GM19328 (cell line): ENCODE data around the gene POLRMT.

Experiments used
- ATAC-seq: cut with Tn5 transposase; IDR thresholded peaks from one replicate; pipeline ENCODE4 v1.9.1; 2021; ENCODE audit warnings: mild to moderate bottlenecking, moderate library complexity; ENCODE audit not compliant: unreplicated experiment

The POLRMT gene

DNA sequence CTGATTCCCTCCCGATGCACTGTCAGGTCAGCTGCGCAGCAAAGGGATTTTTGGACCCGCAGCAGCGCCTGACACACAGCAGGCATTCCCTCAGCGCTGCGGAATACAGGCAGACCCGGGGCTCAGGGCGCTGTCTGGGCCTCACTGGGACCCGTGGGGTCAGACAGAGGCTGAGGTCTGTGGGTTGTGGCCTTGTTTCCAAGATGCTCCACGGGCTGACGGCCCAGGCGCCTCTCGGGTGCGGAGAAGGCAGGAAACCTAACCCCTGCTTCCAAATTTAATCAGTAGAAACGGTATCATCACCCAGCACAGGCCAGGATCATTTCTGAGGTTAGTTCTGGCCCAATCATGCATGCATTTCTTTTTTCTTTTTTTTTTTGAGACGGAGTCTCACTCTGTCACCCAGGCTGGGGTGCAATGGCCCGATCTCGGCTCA, 30.4 kb upstream of the POLRMT start:
- ATAC-seq: no peak

DNA sequence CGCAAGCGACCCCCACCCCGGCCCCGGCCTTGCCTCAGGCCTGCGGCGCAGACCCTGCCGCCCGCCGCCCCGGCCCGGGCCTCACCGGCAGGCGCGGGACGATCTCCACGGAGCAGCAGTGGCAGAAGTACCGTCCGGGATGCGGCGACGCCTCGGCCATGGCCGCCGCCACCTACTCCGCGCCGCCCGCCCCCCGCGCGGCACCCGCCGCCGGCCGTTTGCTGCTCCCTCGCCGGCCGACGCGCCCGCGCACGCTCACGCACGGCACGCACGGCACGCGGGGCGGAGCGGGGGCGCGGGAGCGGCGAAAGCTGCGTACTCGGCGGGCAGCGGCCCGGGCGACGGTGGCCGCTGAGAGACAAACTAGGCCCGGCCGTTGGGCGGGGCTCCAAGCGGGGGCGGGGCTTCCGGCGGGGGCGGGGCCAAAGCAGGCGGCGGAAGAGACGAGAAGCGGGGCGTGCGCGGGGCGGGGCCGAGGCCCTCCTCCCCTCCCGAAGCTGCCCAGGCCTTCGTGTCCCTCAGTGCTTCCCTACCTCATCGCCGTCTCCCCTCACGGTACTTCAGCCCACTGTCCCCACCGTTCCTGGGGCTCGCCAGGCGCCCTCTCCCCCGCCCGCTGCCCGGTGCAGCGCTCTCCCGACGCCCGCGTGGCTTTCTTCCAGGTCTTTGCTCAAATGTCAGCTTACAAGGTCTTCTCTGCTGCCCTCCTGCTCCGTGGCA, 29.8 kb upstream of the POLRMT start, which contains the start of gene RNF126:
Gene RNF126, minus strand, starts transcription at position 253 of the 720 bp plus-strand sequence. Its CDS starts 93 bp downstream, at position 160.
- ATAC-seq: peak; percentile 64

DNA sequence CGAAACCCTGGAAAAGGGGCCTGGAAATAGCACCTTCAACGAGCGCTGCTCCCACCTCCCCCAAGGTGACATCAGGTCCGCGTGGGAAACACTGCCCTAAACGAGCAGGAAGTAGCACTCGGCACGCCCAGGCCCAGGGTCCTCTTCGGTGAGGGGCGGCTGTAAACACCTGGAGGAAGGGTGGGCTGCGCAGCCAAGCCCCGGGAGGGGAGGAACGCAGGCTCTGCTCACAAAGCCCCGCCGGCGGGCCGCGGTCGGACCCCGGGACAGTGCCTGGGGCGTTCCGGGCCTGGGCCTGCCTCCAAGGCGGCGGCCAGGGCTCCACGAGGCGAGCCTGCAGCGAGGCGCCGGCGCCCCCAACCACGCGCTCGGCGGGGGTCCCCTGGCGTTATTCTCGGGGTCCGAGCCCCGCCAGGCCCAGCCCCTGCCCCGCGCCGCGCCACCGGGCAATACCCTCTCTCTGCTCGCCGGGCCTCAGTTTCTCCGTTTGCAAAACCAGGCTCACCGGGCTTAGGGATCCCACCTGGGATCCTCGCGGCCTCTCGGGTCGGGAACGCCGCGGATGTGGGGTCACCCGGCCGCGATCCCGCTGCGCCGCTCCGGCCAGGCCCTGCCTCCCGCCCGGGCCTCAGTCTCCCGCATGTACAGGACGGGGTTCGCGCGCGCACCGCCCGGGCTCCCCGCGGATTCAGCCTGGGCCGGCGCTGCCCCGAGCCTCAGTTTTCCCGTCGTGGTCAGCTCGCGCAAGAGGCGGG, 29.0 kb upstream of the POLRMT start:
- no peak for ATAC-seq

DNA sequence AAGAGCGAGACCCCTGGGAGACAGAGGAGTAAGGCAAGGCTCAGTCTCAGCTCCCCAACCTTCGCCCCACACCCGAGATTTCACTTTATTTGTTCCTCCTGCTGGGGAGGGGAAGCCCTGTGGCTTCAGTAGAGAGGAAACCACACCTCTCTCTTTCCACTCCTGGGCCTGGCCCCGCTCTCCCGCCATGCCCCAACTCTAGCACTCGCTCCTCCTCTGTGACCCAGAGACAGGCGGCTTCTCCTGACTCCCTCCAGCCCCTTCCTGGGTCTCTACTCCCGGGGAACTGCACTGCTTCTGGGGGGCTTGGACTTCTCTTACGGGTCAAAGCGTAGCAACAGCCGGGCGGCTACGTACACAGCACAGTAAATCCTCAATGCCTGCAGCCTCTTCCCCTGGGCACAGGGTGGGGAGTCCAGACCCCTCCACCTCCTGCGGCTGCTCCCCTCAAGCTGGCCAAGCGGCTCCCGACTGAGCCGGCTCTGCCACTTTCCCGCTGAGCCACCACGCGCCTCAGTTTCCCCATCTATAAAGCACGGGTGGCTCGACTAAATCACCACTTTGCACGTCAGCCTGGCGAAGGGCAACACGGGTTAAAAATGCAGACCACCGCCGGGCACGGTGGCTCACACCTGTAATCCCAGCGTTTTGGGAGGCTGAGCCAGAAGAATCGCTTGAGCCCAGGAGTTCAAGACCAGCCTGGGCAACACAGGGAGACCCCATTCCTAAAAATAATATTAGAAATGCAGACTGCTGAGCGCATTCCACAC, 28.3 kb upstream of the POLRMT start:
- ATAC-seq: no peak

DNA sequence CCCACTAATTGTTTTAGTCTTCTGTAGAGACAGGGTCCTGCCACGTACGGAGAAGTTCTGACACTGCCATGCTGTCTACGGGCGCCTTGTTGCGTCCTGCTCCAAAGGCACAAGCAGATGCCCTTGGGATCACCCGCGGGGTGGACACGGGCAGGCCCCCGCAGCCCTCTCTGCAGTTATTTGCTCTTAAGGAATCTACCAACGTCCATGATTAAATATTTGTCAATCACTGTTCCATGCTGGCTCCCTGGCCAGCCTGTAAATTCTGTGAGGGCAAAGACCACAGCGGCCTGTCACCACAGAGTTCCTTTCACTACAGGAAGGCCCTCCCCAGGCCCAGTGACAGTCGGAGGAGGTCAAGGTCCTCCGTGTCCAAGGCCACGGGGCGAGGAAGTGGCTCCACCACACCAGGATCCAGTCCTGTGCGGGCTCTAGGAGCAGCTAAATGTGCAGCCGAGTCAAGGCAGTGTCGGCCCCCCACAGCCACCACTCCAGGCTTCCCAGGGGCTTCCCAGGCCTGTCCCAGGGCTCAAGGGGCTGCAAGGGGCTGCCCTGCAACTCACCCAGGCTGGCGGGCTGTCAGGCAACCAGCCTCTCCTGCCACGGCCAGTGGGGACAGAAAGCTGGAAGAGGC, 27.6 kb upstream of the POLRMT start:
- no peak for ATAC-seq

DNA sequence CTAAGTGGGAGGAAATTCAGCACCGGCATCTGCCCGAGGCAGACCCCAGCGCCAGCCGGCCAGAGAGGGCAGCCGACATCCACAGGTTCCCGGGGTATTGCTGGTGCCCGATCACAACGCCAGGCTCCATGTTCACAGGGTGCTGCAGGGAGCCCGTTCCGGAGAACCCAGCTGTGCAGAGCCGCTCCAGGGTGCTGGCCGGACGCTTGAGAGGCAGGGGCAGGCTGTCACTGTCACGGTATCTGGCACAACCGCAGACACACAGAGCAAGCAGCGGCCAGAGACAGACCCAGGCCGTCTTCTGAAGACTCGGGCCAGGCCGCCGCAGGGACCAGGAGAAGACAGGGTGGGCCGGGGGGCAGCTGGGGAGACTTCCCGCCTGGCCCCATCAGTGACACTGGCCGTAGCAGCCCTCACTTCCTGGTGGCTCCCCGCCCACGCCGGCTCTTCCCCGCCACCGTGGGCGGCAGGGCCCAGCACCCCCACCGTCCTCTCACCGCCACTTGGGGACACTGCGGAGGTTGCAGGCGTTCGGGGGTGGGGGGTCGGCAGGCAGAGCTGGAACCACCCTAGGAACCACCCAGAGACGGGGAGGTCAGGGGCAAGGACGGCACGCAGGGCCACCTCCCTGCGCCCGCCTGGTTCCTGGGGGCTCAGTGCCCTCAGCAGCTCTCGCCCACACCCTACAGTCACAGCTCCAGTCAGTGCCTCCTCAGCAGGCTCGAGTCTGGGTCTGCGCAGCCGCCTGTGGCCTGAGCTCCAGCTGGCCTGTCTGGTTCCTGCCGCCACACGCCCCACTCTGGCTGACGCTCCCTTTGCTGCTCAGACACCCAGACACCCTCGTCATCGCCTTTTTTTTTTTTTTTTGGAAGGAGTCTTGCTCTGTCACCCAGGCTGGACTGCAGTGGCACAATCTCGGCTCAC, 25.8 kb upstream of the POLRMT start:
- no peak for ATAC-seq

DNA sequence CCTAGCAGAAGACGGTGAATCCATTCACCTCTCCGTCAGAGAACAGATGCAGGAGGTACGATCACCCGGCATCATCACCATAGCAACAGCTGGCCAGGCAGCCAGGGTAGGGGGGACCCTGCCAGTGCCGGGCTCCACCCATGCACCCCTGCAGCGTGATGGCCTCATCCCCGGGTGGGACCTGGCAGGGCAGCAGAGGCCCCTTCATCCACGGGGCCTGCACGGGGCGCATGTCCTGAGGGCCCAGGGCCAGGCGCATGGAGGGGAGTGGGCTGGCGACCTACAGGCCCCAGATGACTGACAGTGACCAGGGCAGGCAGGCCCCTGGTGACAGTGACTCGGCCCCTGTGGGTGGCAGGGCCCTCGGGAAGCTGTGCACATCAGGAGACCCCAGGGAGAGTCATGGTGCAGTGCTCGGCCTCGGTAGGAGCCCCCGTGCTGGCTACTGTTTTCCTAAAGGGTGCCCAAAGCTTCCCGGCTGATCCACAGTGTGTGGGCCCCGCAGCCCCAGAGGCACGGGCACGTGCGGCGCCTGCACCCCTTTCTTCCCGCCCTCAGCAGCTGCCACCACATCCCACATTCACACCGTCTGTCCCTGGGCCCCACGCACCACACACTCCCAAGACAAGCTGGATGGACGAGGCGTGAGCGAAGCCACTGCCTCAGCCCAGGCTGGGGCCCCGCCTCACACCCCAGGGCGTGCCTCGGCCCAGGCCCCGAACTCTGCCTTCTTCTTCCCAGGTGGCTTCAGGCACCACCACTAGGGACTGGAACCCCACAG, 24.9 kb upstream of the POLRMT start:
- ATAC-seq: no peak

DNA sequence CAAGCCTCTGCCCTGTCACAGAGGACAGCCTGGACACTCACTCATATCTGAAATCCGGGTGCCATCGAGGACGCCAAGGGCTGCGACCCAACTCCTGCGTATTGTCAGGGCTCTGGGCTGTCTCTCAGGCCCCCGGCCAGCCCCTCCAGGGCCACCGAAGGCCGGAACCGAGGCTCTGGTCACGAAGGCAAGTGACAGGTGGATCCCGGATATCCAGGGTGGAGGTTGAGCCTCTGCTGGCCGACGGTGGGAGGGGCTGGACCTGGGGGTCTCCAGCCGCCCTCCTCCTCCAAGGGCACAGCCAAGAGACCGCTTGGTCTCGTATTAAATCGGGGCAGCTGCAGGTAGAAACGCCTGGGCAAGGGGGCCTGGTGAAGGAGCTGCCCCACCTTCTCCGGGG, 24.3 kb upstream of the POLRMT start:
- no peak for ATAC-seq

DNA sequence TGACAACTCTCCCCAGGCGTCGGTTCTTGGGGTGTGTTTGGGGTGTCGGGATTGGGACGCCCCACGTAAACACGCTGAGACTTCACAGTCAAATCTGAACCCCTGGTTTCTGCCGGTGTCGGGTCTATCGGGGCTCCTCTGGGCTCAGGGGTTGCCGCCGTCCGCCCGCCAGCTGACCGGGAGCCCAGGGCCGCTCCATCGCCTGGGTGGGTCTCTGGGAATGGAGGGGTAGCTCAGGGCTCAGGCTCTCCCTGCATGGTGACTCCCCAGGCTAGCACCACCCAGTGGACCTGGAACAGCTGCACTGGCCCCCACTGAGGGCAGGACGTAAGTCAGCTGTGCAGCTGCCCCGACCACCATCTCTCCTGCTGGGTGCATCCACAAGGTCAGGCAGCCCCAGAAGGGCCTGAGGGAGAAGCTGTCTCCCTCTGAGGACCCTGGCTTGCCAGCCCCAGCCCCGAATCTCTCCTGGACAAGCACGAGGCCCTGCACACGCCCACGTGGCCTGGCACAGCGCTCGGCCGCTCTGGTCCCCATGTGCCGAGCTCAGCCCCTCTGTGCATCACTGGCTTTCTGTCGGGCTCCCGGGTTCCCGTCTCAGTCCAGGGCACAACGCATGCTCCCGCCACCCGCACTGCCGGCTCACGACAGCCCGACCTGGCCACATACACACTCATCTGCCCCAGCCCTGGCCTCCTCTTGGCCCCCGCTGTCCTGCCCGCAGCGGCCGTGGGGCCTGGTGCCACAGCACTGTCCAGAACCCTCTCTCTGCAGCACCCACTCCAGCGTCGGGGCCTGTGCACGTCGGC, 23.6 kb upstream of the POLRMT start:
- no peak for ATAC-seq

DNA sequence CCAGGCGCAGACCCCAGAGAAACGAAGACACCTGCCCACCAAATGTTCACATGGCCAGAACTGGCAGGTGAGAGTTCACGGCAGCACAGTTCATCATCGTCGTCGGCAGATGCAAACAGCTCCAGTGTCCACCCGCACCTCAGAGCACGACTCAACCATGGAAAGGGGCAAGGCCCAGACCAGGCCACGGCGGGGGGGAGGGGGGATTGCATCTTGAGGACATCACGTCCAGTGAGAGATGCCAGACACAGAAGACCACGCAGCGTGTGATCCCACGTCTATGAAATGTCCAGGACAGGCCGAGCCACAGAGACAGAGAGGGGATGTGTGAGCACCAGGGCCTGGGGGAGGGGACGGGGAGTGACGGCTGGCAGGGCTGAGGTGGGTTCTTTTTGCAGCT, 22.4 kb upstream of the POLRMT start:
- ATAC-seq: no peak

DNA sequence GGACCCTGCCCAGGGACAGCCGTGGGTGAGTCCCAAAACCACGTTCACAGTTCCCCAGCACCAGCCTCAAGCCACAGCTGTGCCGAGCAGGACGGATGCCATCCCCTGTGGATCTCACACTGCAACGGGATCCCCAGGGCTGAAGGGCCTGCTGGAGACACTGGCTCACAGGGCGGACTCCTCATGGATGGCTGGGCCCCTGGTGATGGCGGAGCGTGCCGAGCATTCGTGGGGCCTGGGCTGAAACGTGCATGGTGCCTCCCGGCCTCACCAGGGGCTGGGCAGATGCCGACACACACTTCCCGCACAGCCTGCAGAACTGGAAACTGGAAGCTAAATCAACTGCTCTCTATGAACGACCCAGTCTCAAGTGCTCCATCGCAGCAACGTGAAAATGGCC, 20.1 kb upstream of the POLRMT start:
- ATAC-seq: no peak

DNA sequence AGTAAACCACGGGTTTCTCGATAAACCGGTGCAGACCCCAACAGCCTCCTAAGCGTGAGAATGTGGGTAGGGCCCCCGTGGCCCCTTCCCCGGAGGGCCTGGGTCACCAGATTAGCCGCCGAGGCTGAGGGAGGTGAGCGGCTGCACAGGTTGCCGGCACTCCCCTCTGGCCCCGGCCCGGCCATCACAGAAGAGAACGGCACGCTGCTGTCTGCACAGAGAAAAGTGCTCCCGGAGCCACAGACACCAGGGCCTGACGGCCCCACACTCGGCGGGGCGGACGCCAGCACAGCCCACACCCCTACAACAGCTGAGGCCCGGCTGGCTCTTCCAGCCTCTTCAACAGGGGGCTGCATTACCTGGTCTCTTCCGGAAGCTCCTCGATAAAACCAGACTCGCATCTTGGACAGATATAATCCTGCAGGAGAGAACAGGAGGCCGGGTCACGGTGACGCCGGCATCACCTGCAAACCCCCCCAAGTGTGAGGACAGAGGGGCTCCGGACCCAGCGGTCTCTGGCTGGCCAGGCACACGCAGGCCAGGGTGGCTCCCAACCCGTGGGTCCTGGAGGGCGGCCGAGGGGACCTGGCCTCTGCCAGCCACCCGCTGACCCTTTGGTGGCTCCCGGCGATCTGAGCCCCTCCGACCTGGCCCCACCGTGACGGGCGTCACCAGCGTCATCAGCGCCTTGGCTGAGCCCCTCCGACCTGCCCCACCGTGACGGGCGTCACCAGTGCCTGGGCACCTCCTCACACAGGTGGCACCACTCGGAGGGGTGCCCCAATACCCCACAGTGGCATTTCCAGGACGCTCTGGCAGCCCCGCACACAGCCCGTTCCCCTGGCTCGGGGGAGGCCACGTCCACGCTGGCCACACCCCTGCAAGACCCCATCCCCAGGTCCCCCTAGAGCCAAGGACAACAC, 19.4 kb upstream of the POLRMT start:
- ATAC-seq: no peak

DNA sequence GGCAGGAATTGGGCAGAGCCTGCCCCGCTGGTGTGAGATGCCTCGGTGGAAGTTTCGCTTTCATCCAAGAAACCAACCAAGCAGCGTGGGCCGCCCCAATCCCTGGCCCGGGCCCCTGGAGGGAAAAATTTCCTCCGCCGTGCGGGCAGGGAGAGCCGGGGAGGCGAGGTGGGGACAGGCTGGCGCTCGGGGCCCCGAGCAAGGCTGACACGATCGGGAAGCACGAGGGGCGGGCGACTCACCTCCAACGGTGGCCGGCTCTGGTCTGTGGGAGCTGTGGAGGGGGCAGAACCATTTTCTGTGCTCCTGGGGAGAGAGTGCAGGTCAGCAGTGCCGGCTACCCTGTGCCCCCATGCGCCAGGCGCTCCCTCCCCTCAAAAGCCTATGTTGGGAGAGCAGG, 18.7 kb upstream of the POLRMT start:
- ATAC-seq: no peak

DNA sequence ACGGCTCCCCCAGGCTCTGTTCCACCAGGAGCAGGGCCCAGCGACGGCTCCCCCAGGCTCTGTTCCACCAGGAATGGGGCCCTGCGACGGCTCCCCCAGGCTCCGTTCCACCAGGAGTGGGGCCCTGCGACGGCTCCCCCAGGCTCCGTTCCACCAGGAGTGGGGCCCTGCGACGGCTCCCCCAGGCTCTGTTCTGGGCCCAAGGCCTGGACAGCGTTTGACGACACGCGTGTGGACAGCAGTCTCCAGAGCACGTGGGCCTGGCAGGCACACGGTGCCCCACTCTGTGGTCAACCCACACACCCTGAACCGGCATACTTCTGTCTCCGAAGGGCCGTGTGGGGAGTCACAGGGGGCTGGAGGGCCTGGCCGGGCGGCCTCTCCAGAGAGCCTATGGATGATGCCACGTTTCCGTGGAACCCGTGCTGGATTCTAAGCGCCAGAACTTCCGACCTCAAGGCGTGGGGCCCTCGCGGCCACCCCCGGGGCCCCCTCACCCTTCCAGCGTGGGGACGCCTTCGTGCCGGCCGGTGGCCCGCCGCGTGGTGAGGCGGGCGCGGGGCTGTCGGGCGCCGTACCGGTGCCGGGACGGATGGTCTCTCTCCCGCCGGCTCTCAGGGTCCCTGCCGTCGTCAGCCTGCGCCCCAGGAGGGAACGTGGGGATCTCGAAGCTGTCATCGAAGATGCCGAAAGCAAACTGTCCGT, 17.9 kb upstream of the POLRMT start:
- ATAC-seq: no peak

DNA sequence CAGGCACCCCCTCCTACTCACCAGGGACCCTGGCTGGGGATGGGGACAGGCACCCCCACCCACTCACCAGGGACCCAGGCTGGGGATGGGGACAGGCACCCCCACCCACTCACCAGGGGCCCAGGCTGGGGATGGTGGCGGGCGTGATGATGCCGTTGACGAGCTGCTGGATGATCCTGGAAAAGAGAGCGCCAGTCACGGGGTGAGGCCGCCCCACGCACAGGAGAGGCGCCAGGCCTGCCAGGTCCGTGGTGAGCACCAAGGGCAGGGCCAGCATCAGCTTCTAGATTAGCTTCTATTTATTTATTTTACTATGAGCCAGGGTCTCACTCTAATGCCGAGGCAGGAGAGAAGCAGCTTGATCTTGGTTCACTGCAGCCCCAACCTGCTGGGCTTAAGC, 16.8 kb upstream of the POLRMT start:
- no peak for ATAC-seq

DNA sequence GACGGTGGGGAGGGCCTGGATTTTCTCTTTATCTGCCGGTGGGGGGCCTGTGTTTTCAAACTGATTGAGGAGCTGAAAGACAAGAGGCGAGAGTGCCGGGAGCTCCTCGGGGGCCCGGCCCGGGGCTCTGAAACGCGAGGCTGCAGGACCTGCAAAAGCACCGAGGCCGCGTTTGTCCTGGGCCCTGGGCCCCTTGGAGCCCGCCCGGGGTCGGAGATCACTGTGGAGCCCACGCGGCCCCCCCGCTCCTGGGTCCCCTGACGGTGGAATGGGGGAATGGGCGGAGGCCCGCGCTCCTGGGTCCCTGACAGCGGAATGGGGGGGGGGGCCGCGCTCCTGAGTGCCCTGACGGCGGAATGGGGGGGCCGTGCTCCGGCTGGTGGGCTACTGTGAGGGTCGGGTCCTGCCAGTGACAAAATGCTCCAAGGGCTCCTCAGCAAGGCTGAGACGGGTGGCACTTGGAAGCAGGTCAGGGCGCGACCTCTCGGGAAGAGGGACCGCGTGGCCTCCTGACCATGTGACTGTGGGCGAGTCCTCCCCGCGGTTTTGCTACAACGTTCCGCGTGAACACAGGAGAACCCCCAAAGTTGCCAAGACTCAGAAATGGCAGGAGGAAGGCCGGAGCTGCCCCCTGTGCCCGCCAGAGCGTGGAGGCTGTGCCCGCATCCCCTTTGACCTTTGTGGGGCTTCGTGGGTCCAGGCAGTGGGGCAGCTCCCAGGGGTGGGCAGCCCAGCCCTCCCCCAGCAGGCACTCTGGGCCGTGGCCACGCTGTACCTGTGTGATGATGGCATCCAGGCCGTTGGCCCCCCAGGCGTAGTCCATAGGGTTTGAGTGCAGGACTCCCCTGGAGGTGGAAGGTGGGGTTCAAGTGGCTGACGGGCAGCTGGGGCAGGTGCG, 15.8 kb upstream of the POLRMT start:
- ATAC-seq: no peak
